ENCODE results near the gene COL28A1. TPM values are rescaled to one million over a fixed set of nuclear protein-coding genes. Genes with fewer than 3 reads are reported as not detected.

COL28A1 gene
- total RNA-seq, 1 experiment from 2014 or later, result 0.26 TPM

GRCh38 chr7:7439564-7439963 lies 96.1 kb downstream of the COL28A1 start:
- ChIA-PET CTCF (interaction anchor here (1.0 kb wide), 1 partner anchor 336 kb away, joined by 5 read pairs; no protein-coding TSS in a partner anchor), POLR2A (ENCODE audit: unreplicated experiment) (interaction anchor here (1.1 kb wide), 1 partner anchor 23 kb away, joined by 3 read pairs; no protein-coding TSS in a partner anchor)
- no peak overlapping the region for H3K9ac ChIP-seq (ENCODE audit: low read length)

DNA sequence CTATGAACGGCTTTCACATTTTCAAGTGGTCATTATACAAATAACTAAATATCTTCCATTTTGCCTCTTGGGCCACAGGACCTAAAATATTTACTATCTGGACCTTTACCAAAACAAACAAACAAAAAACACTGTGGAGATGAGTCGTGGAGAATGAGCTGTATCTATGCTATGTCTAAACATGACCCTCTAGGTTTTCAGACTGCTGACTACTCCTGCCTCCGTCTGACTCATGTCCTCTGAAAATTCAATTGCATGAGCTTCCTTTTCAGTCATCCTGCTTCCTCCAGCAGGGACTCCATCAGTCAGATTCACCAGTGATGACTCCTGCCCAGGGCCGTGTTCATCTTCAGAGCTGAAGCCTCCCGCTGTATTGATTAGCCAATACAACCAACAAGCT lies 96.8 kb downstream of the COL28A1 start:
- Histone ChIP-seq H4K20me1 (ENCODE audit: low read length) (no peaks in the 10 kb centered on the region), H2AFZ (ENCODE audit: low read length) (peak overlapping the region; percentile 51), H3K36me3 (ENCODE audit: low read depth, low read length) (no peaks in the 10 kb centered on the region), H3K9me2 (replicated peaks; ENCODE audit: low read length) (no peaks in the 10 kb centered on the region), H3K27me3 (ENCODE audit: low read length) (no peaks in the 10 kb centered on the region), H3K4me2 (ENCODE audit: low read length) (peak overlapping the region; percentile 67), H3K27ac (ENCODE audit: low read length) (peak overlapping the region; percentile 74), H3K4me3 (ENCODE audit: low read length) (no peak overlapping the region), H3K4me1 (ENCODE audit: insufficient read depth, low read length) (peaks cover 38% of the 10 kb centered on the region), H3K9me3 (ENCODE audit: low read length) (no peaks in the 10 kb centered on the region), H3K9ac (ENCODE audit: low read length) (no peak overlapping the region), H3F3A (ENCODE audit: low read length, unreplicated experiment) (no peaks in the 10 kb centered on the region), H3K79me2 (ENCODE audit: low read length) (no peaks in the 10 kb centered on the region)
- peak; percentile 97 for DNase-seq
- ATAC-seq, result peak; percentile 99
- no peak for TF ChIP-seq EZH2phosphoT487 (IDR thresholded peaks at IDR 0.05; ENCODE audit: borderline replicate concordance, low read length)
- no peak for TF ChIP-seq EZH2 (IDR thresholded peaks at IDR 0.05; ENCODE audit: low read length, unreplicated experiment)
- TF ChIP-seq, protein P1, sequence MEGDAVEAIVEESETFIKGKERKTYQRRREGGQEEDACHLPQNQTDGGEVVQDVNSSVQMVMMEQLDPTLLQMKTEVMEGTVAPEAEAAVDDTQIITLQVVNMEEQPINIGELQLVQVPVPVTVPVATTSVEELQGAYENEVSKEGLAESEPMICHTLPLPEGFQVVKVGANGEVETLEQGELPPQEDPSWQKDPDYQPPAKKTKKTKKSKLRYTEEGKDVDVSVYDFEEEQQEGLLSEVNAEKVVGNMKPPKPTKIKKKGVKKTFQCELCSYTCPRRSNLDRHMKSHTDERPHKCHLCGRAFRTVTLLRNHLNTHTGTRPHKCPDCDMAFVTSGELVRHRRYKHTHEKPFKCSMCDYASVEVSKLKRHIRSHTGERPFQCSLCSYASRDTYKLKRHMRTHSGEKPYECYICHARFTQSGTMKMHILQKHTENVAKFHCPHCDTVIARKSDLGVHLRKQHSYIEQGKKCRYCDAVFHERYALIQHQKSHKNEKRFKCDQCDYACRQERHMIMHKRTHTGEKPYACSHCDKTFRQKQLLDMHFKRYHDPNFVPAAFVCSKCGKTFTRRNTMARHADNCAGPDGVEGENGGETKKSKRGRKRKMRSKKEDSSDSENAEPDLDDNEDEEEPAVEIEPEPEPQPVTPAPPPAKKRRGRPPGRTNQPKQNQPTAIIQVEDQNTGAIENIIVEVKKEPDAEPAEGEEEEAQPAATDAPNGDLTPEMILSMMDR (conservative IDR thresholded peaks at IDR 0.05; ENCODE audit: low read depth, low read length), result no peak
- intact Hi-C loops (cut with micrococcal nuclease), result loop anchor here (1.0 to 10.0 kb wide), 5 partner anchors 13 to 337 kb away; partner anchors contain the start of gene UMAD1
- CTCF ChIA-PET, result interaction anchor here (0.5 to 1.1 kb wide), 5 partner anchors 12 to 1939 kb away, joined by 3 to 5 read pairs (median 3); no protein-coding TSS in a partner anchor
- BruUV-seq (replicated peaks), result no TSS peak
- POLR2A ChIA-PET (ENCODE audit: unreplicated experiment), result interaction anchor here (0.5 to 1.1 kb wide), 5 partner anchors 14 to 518 kb away, joined by 3 to 5 read pairs (median 3); partner anchors contain the start of gene C1GALT1

More at GRCh38 chr7:7439564-7439963, 96.1 kb downstream of the COL28A1 start:
- Histone ChIP-seq H2AFZ (ENCODE audit: low read length) (peak overlapping the region; percentile 51; the same call in 1 of the 2 replicates), H3K27ac (ENCODE audit: low read length) (peak overlapping the region; percentile 74), H3K27me3 (ENCODE audit: low read length) (no peaks in the 10 kb centered on the region), H3K4me3 (ENCODE audit: low read length) (no peak overlapping the region), H3K9me3 (ENCODE audit: low read length) (no peaks in the 10 kb centered on the region), H3K36me3 (ENCODE audit: low read depth, low read length) (no peaks in the 10 kb centered on the region), H3K4me1 (ENCODE audit: insufficient read depth, low read length) (peaks cover 30% of the 10 kb centered on the region), H3K4me2 (ENCODE audit: low read length) (peak overlapping the region; percentile 67), H4K20me1 (ENCODE audit: low read length) (no peaks in the 10 kb centered on the region), H3K9me2 (replicated peaks; ENCODE audit: low read length) (no peaks in the 10 kb centered on the region), H3K79me2 (ENCODE audit: low read length) (no peaks in the 10 kb centered on the region), H3F3A (ENCODE audit: low read length, unreplicated experiment) (no peaks in the 10 kb centered on the region)
- no peak for TF ChIP-seq EZH2 (IDR thresholded peaks at IDR 0.05; ENCODE audit: low read length, unreplicated experiment)
- TF ChIP-seq EZH2phosphoT487 (IDR thresholded peaks at IDR 0.05; ENCODE audit: borderline replicate concordance, low read length), result no peak
- TF ChIP-seq, protein P1 (conservative IDR thresholded peaks at IDR 0.05; ENCODE audit: low read depth, low read length), result no peak
- no peak for ATAC-seq
- intact Hi-C loops (cut with micrococcal nuclease), result loop anchor here (1.0 to 10.0 kb wide), 5 partner anchors 13 to 337 kb away; partner anchors contain the start of gene UMAD1
- no peak for DNase-seq
- no TSS peak for BruUV-seq (replicated peaks)

DNA sequence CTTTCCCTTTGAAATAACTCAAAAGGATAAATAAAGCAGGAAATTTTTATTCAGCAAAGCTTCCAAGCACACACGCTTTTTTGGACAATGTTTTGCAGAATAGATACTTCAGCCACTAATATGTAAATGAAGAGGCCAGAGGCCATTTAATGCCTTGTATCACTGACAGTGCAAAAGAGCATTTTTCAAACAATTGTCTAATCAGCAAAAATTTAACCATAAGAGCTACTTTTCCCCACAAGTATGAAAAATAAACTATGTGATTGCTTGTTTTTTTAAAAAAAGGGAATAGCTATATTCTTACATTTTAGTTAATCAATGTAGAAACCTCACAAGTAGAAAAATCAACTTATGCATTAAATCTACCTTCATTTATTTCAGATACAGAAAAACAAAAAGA lies 99.7 kb downstream of the COL28A1 start:
- Histone ChIP-seq H4K20me1 (ENCODE audit: low read length) (no peaks in the 10 kb centered on the region), H3K4me2 (ENCODE audit: low read length) (no peak overlapping the region), H3K36me3 (ENCODE audit: low read depth, low read length) (no peaks in the 10 kb centered on the region), H3K4me3 (ENCODE audit: low read length) (no peak overlapping the region), H3F3A (ENCODE audit: low read length, unreplicated experiment) (no peaks in the 10 kb centered on the region), H3K4me1 (ENCODE audit: insufficient read depth, low read length) (peaks cover 49% of the 10 kb centered on the region), H3K9me2 (replicated peaks; ENCODE audit: low read length) (no peaks in the 10 kb centered on the region), H3K27ac (ENCODE audit: low read length) (no peak overlapping the region), H3K9me3 (ENCODE audit: low read length) (no peaks in the 10 kb centered on the region), H3K79me2 (ENCODE audit: low read length) (no peaks in the 10 kb centered on the region), H2AFZ (ENCODE audit: low read length) (no peak overlapping the region), H3K27me3 (ENCODE audit: low read length) (no peaks in the 10 kb centered on the region), H3K9ac (ENCODE audit: low read length) (no peak overlapping the region)
- DNase-seq (no peak), ATAC-seq (no peak)
- POLR2A ChIA-PET (ENCODE audit: unreplicated experiment), result interaction anchor here (0.7 kb wide), 1 partner anchor 132 kb away, joined by 6 read pairs; no protein-coding TSS in a partner anchor
- CTCF ChIA-PET, result no interaction called here
- no TSS peak for BruUV-seq (replicated peaks)
- intact Hi-C loops (cut with micrococcal nuclease), result loop anchor here (5.0 to 10.0 kb wide), 3 partner anchors 206 to 334 kb away; partner anchors contain the start of gene UMAD1
- TF ChIP-seq EZH2phosphoT487 (IDR thresholded peaks at IDR 0.05; ENCODE audit: borderline replicate concordance, low read length), result no peak
